Measurements from ENCODE around the gene PALLD.

Gene PALLD

DNA sequence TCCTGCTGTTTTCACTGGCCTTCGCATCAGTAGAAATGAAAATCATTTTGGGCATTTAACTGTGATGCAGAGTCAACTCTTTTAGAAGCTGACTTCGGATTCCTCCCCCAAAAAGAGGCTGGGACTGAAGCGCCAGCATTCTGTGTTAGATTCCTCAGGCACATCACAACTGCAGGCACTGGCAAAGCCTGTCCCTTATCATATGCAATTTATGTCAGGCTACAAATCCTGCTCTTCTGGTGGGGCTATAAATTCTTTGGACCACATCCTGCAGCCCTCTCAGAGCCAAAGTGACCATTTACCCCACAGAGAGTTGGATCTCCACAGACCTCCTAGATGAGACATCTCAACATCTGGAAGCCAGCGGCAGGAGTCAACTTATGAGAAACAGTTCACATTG is 374.8 kb downstream of the PALLD start:
- no peak for DNase-seq (ENCODE audit: low read depth, low spot score)
- TF ChIP-seq POLR2AphosphoS5 (IDR thresholded peaks at IDR 0.05; ENCODE audit: borderline replicate concordance, low read depth, low read length) (no peak), EZH2 (IDR thresholded peaks at IDR 0.05) (no peak), FOXP2 (optimal IDR thresholded peaks at IDR 0.05; ENCODE audit: control extremely low read depth, extremely low read length, insufficient read depth) (no peak)
- no peaks in the 10 kb centered on the region for H3K9me3 ChIP-seq (ENCODE audit: low read depth, low read length)
- no peaks in the 10 kb centered on the region for H3K36me3 ChIP-seq (ENCODE audit: insufficient read depth, low read length)
- H3K9ac ChIP-seq (ENCODE audit: insufficient read length), result no peak overlapping the region
- no peak overlapping the region for H3K27ac ChIP-seq
- H3K4me3 ChIP-seq, result no peak overlapping the region

DNA sequence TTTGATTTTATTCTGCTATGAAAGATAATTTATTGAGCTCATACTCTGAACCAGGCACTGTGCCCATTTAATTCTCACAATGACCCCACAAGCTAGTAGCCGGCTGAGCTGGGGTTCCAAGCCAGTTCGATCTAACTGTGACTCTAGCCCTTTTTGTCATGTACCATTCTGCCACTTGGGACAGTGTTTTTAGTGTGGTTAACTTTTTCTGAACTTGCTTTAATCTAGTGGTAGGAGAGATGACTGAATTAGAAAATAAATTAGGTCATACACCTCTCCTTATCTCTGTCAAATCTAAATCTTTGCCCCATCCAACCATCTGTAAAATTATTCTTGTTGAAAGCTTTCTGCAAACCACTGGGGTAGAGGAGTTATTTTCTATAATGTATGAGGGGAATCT is 377.2 kb downstream of the PALLD start:
- Histone ChIP-seq H3K9me3 (ENCODE audit: low read depth, low read length) (no peaks in the 10 kb centered on the region), H3K9ac (ENCODE audit: insufficient read length) (no peak overlapping the region), H3K4me3 (no peak overlapping the region), H3K27ac (no peak overlapping the region), H3K36me3 (ENCODE audit: insufficient read depth, low read length) (peaks cover 2% of the 10 kb centered on the region)
- TF ChIP-seq POLR2AphosphoS5 (IDR thresholded peaks at IDR 0.05; ENCODE audit: borderline replicate concordance, low read depth, low read length), result no peak
- no peak for TF ChIP-seq FOXP2 (optimal IDR thresholded peaks at IDR 0.05; ENCODE audit: control extremely low read depth, extremely low read length, insufficient read depth)
- no peak for TF ChIP-seq EZH2 (IDR thresholded peaks at IDR 0.05)
- no peak for DNase-seq (ENCODE audit: low read depth, low spot score)

DNA sequence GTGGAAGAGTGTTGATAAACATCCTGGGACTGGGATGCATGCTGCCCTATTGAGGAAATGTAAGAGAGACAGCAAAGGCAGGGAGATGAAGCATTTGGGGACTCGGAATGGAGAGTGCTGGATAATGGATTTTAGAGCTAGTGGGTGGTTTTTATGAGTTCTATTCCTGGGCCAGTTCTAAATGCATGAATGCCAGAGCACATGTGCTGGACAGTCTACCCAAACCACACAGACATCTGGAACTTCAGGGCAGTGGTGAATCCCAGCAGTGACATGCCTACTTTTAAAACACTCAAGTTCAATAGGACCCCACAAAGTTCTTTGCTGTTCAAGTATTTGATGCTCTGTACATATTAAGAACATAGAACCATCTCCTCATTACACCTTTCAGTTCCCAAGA is 379.3 kb downstream of the PALLD start:
- no peak for DNase-seq (ENCODE audit: low read depth, low spot score)
- no peak overlapping the region for H3K9ac ChIP-seq (ENCODE audit: insufficient read length)
- no peak overlapping the region for H3K27ac ChIP-seq
- no peaks in the 10 kb centered on the region for H3K9me3 ChIP-seq (ENCODE audit: low read depth, low read length)
- no peak overlapping the region for H3K4me3 ChIP-seq
- peaks cover 6% of the 10 kb centered on the region for H3K36me3 ChIP-seq (ENCODE audit: insufficient read depth, low read length)
- no peak for TF ChIP-seq POLR2AphosphoS5 (IDR thresholded peaks at IDR 0.05; ENCODE audit: borderline replicate concordance, low read depth, low read length)
- TF ChIP-seq EZH2 (IDR thresholded peaks at IDR 0.05), result no peak
- no peak for TF ChIP-seq FOXP2 (optimal IDR thresholded peaks at IDR 0.05; ENCODE audit: control extremely low read depth, extremely low read length, insufficient read depth)

DNA sequence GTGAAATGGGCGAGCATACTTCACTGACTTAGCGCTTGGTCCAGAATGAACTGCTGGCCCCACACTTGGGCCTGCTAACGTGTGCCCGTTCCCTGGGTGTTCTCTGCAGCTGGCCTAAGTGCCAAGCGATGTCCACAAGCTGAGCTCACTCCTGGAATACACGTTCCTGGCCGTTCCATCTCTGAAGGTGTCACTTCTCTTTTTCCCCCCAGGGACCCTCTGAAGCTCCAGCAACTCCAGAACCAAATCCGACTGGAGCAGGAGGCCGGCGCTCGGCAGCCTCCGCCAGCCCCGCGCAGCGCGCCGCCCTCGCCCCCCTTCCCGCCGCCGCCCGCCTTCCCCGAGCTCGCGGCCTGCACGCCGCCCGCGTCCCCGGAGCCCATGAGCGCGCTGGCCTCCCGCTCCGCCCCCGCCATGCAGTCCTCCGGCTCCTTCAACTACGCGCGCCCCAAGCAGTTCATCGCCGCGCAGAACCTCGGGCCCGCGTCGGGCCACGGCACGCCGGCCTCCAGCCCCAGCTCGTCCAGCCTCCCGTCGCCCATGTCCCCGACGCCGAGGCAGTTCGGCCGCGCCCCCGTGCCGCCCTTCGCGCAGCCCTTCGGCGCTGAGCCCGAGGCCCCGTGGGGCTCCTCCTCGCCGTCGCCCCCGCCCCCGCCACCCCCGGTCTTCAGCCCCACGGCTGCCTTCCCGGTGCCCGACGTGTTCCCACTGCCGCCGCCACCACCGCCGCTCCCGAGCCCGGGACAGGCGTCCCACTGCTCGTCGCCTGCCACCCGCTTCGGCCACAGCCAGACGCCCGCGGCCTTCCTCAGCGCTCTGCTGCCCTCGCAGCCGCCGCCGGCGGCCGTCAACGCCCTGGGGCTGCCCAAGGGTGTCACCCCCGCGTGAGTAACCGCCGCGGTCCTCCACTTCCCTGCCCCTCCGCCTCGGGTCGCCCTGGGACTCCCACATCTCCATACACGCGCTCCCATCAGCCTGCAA is 380.9 kb downstream of the PALLD start:
- no peaks in the 10 kb centered on the region for H3K9me3 ChIP-seq (ENCODE audit: low read depth, low read length)
- H3K27ac ChIP-seq, result no peak overlapping the region
- H3K36me3 ChIP-seq (ENCODE audit: insufficient read depth, low read length), result peaks cover 17% of the 10 kb centered on the region
- DNase-seq (ENCODE audit: low read depth, low spot score), result no peak
- no peak overlapping the region for H3K9ac ChIP-seq (ENCODE audit: insufficient read length)
- H3K4me3 ChIP-seq, result no peak overlapping the region
- TF ChIP-seq FOXP2 (optimal IDR thresholded peaks at IDR 0.05; ENCODE audit: control extremely low read depth, extremely low read length, insufficient read depth) (no peak), POLR2AphosphoS5 (IDR thresholded peaks at IDR 0.05; ENCODE audit: borderline replicate concordance, low read depth, low read length) (no peak), EZH2 (IDR thresholded peaks at IDR 0.05) (no peak)

DNA sequence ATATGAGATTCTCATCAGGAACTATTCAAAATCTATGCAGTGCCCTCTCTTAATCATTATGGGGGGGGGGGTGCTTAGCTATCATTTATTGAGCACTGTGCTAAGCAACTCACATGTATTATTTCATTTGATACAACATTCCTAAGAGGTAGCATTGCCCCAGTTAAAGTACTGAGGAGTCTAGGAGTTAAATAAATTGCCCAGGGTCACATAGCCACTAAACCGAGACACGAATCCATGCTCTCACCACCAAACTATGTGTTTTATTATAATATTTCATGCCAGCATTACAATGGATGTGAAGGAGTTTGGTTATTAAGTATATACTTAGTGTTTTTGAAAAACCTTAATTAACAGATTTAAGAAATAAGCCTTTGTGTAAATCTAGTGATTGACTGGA is 381.8 kb downstream of the PALLD start:
- DNase-seq (ENCODE audit: low read depth, low spot score), result no peak
- Histone ChIP-seq H3K9ac (ENCODE audit: insufficient read length) (no peak overlapping the region), H3K4me3 (no peak overlapping the region), H3K36me3 (ENCODE audit: insufficient read depth, low read length) (peaks cover 17% of the 10 kb centered on the region), H3K27ac (no peak overlapping the region), H3K9me3 (ENCODE audit: low read depth, low read length) (no peaks in the 10 kb centered on the region)
- TF ChIP-seq EZH2 (IDR thresholded peaks at IDR 0.05) (no peak), POLR2AphosphoS5 (IDR thresholded peaks at IDR 0.05; ENCODE audit: borderline replicate concordance, low read depth, low read length) (no peak), FOXP2 (optimal IDR thresholded peaks at IDR 0.05; ENCODE audit: control extremely low read depth, extremely low read length, insufficient read depth) (no peak)

DNA sequence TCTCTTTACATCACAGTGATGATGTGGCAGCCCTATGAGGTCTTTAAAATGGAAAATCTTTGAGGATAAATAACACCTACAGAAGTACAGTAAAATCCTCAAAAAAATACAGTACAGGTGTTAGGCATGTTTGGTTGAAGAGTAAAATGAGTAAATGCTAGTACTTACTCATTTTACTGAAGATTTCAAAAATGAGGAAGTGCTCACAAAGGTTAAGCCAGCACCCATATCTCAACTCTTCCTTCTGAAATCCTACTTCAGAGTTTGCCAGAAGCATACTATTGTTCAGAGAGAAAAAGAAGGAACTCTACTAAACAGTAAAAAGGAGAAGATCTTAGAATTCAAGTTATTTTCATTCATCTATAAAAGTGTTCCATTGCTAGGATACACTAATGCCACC is 382.3 kb downstream of the PALLD start:
- H3K27ac ChIP-seq, result no peak overlapping the region
- no peak for DNase-seq (ENCODE audit: low read depth, low spot score)
- H3K9ac ChIP-seq (ENCODE audit: insufficient read length), result no peak overlapping the region
- H3K9me3 ChIP-seq (ENCODE audit: low read depth, low read length), result no peaks in the 10 kb centered on the region
- no peak for TF ChIP-seq EZH2 (IDR thresholded peaks at IDR 0.05)
- TF ChIP-seq POLR2AphosphoS5 (IDR thresholded peaks at IDR 0.05; ENCODE audit: borderline replicate concordance, low read depth, low read length), result no peak
- TF ChIP-seq FOXP2 (optimal IDR thresholded peaks at IDR 0.05; ENCODE audit: control extremely low read depth, extremely low read length, insufficient read depth), result no peak
- no peak overlapping the region for H3K4me3 ChIP-seq
- H3K36me3 ChIP-seq (ENCODE audit: insufficient read depth, low read length), result peaks cover 17% of the 10 kb centered on the region

DNA sequence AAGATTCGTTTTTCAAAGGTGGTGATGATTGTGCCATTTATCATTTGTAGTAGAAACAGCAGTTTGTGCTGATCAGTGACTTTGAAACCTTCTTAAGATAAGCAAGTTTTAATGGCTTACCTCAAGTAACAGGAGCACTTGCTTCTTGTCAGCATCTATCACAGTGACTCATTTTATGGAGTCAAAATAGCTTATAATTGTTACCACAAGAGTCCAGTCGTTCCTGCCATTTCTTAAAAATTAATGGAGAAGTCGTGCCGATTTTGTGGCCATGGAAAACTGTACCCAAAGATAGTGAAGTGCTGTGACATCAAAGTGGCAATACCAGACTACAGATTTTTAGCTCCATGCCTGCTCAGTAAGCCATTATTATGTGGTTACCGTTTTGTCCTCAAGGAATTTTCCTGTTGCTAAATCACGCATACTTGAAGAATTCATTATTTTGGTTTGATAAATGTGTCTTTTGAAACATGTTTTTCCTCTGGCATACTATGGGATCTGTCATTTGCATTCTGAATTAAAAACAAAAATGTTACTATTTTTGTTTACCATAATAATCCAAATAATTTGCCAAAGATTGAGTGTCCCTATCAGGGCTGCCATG is 383.3 kb downstream of the PALLD start:
- Histone ChIP-seq H3K9ac (ENCODE audit: insufficient read length) (no peak overlapping the region), H3K27ac (no peak overlapping the region), H3K9me3 (ENCODE audit: low read depth, low read length) (no peaks in the 10 kb centered on the region), H3K36me3 (ENCODE audit: insufficient read depth, low read length) (peaks cover 17% of the 10 kb centered on the region), H3K4me3 (no peak overlapping the region)
- no peak for TF ChIP-seq EZH2 (IDR thresholded peaks at IDR 0.05)
- TF ChIP-seq POLR2AphosphoS5 (IDR thresholded peaks at IDR 0.05; ENCODE audit: borderline replicate concordance, low read depth, low read length), result no peak
- TF ChIP-seq FOXP2 (optimal IDR thresholded peaks at IDR 0.05; ENCODE audit: control extremely low read depth, extremely low read length, insufficient read depth), result no peak
- no peak for DNase-seq (ENCODE audit: low read depth, low spot score)

DNA sequence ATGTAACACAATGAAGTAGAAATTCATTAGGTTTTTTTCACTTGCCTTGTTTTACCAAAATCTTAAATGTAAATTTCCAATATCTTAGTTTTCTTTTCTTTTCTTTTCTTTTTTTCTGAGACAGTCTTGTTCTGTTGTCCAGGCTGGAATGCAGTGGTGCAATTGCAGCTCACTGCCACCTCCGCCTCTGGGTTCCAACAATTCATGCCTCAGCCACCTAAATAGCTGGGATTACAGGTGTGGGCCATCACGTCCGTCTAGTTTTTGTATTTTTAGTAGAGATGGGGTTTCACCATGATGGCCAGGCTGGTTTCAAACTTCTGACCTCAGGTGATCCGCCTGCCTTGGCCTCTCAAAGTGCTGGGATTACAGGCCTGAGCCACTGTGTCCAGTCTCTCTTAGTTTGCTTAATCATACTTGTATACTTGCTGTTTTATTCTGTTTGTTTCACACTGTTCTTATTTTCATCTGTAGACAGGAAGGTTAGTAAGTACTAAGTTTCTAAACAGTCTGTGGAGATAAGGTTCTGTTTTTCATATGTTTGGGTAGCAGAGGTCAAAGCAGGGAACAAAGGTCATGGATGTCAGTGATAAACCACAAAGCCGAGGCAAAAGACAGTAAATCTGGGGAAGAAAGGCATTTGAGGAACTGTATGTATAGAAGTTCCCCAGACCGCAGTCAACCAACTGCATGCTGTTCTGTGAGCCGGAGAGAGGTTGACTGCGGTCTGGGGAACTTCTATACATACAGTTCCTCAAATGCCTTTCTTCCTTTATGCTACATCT is 384.2 kb downstream of the PALLD start:
- Histone ChIP-seq H3K4me3 (no peak overlapping the region), H3K36me3 (ENCODE audit: insufficient read depth, low read length) (peaks cover 19% of the 10 kb centered on the region), H3K9me3 (ENCODE audit: low read depth, low read length) (no peaks in the 10 kb centered on the region), H3K27ac (no peak overlapping the region), H3K9ac (ENCODE audit: insufficient read length) (no peak overlapping the region)
- TF ChIP-seq EZH2 (IDR thresholded peaks at IDR 0.05) (no peak), POLR2AphosphoS5 (IDR thresholded peaks at IDR 0.05; ENCODE audit: borderline replicate concordance, low read depth, low read length) (no peak), FOXP2 (optimal IDR thresholded peaks at IDR 0.05; ENCODE audit: control extremely low read depth, extremely low read length, insufficient read depth) (no peak)
- no peak for DNase-seq (ENCODE audit: low read depth, low spot score)

All from SK-N-MC (cell line).